Fibroblast of gingiva (primary cell): Measurements from ENCODE around the gene DCP1B.

ENCODE experiments used
- DNase-seq: peaks from one replicate; pipeline ENCODE4 v3.0.0-alpha.2; 2011; ENCODE audit warnings: low read depth

Gene DCP1B

GRCh38 chr12:1934831-1935230 is 69.4 kb downstream of the DCP1B start:
- DNase-seq = no peak

- no peak for DNase-seq
Observed at GRCh38 chr12:1934068-1934467, 70.2 kb downstream of the DCP1B start.

- peak; percentile 28 for DNase-seq
Observed at GRCh38 chr12:1933342-1934051, 70.8 kb downstream of the DCP1B start.

GRCh38 chr12:1932264-1932777 is 71.9 kb downstream of the DCP1B start:
- DNase-seq = peak; percentile 65

GRCh38 chr12:1931642-1932041 is 72.6 kb downstream of the DCP1B start:
- no peak for DNase-seq

- DNase-seq = no peak
Observed at GRCh38 chr12:1930803-1931597, 73.3 kb downstream of the DCP1B start.

- DNase-seq = no peak
Observed at GRCh38 chr12:1929985-1930802, 74.1 kb downstream of the DCP1B start.

- no peak for DNase-seq
Observed at GRCh38 chr12:1929241-1929984, 74.8 kb downstream of the DCP1B start.

GRCh38 chr12:1928439-1929121 is 75.7 kb downstream of the DCP1B start:
- no peak for DNase-seq

- peak; percentile 55 for DNase-seq
Observed at GRCh38 chr12:1927751-1928351, 76.4 kb downstream of the DCP1B start.

- DNase-seq = no peak
Observed at GRCh38 chr12:1927051-1927680, 77.1 kb downstream of the DCP1B start.

GRCh38 chr12:1926251-1926657 is 78.0 kb downstream of the DCP1B start:
- DNase-seq = no peak

- DNase-seq = no peak
Observed at GRCh38 chr12:1925684-1926006, 78.6 kb downstream of the DCP1B start.

- no peak for DNase-seq
Observed at GRCh38 chr12:1924996-1925683, 79.1 kb downstream of the DCP1B start.

- no peak for DNase-seq
Observed at GRCh38 chr12:1922985-1923384, 81.3 kb downstream of the DCP1B start.

- DNase-seq = no peak
Observed at GRCh38 chr12:1922075-1922709, 82.1 kb downstream of the DCP1B start.

GRCh38 chr12:1920971-1921370 is 83.3 kb downstream of the DCP1B start:
- no peak for DNase-seq

- no peak for DNase-seq
Observed at GRCh38 chr12:1920436-1920835, 83.8 kb downstream of the DCP1B start.

GRCh38 chr12:1919763-1920162 is 84.5 kb downstream of the DCP1B start:
- no peak for DNase-seq
